Neural progenitor cell (in vitro differentiated cells): ENCODE results near the gene PPIL6.

Experiments
- EZH2phosphoT487 ChIP-seq: fragments of 200-600 bp; sonication (generic); IDR thresholded peaks from 2 replicates; pipeline ENCODE4 v1.6.1; 2017; ENCODE audit warnings: antibody characterized with exemption
- TF ChIP-seq, protein P1 (sequence below): fragments of 200-600 bp; sonication (generic); IDR thresholded peaks from 2 replicates; pipeline ENCODE4 v1.5.1; 2017; ENCODE audit warnings: antibody characterized with exemption, mild to moderate bottlenecking

- TF ChIP-seq EZH2phosphoT487: no peak
- TF ChIP-seq, protein P1, sequence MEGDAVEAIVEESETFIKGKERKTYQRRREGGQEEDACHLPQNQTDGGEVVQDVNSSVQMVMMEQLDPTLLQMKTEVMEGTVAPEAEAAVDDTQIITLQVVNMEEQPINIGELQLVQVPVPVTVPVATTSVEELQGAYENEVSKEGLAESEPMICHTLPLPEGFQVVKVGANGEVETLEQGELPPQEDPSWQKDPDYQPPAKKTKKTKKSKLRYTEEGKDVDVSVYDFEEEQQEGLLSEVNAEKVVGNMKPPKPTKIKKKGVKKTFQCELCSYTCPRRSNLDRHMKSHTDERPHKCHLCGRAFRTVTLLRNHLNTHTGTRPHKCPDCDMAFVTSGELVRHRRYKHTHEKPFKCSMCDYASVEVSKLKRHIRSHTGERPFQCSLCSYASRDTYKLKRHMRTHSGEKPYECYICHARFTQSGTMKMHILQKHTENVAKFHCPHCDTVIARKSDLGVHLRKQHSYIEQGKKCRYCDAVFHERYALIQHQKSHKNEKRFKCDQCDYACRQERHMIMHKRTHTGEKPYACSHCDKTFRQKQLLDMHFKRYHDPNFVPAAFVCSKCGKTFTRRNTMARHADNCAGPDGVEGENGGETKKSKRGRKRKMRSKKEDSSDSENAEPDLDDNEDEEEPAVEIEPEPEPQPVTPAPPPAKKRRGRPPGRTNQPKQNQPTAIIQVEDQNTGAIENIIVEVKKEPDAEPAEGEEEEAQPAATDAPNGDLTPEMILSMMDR: no peak
These were observed 52.2 kb downstream of the PPIL6 start for GRCh38 chr6:109388265-109388664.
